ENCODE results near the gene RBFOX1.

RBFOX1 gene

DNA sequence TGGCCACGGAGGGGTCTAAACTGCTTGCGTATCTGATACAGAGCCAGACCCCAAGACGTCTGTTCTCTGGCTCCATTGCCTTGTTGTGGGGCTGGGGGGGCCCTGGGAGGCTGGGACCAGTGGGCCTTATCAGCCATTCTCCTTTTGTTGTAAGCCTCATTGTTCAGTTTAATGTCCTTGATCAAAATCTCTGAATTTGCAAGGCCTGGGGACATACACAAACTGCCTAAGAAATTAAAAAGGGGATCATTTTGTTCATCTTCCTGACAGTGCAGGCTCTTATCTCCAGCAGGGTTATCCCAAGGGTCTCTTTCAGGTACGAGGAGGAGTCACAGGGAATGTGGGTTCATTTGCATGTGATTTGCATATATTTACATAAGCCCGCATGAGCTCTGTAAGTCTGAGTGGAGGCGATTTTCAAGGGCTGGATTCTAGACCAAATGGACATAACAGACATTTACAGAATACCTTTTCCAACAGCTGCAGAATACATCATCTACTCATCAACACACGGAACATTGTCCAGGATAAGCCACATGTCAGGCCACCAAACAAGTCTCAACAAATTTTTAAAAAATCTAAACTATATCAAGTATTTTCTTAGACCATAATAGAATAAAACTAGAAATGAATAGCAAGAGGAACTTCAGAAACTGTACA, 269.8 kb downstream of the RBFOX1 start:
- no peak for DNase-seq (ENCODE audit: low read depth)

- DNase-seq (ENCODE audit: low read depth) = no peak
Observed at GRCh38 chr16:7605812-7606211, 273.2 kb downstream of the RBFOX1 start.

- no peak for DNase-seq (ENCODE audit: low read depth)
Observed at GRCh38 chr16:7612671-7613070, 280.0 kb downstream of the RBFOX1 start.

DNA sequence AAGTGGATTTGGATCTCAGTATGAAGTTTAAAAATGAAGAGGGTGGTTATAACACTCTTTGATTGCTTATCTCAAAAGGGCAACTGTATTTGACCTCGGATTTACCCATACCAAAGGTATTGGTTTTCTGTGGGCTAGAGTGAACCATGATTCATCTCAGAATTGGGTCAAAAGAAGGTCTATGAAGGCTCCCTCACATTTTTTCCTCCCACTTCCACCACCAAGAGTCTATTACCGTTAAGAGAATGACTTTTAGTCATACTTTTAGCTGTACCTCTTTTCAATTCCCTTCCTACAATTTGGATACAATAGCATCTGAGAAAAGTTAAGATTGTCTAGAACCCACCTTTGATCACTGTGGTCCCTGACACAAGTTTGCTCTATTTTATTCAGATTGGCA, 280.9 kb downstream of the RBFOX1 start:
- no peak for DNase-seq (ENCODE audit: low read depth)

GRCh38 chr16:7614021-7614795, 281.6 kb downstream of the RBFOX1 start:
- no peak for DNase-seq (ENCODE audit: low read depth)

DNA sequence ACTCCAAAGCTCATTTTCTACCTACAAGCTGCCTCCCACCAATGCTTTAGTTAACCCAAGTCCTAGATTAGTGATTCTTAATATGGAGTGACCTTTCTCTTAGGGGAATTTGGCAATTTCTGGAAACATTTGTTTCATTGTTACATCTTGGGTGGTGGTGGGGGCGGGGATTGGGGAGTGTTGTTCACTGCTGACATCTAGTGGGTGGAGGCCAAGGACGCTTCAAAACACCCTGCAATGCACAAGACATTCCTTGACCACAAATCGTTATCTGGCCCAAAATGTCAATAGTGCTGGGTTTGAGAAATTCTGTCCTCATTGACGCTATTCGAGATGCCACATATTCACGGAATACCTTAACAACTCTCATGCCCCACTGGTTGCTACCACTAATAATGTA, 282.9 kb downstream of the RBFOX1 start:
- DNase-seq (ENCODE audit: low read depth) = no peak

- no peak for DNase-seq (ENCODE audit: low read depth)
Observed at GRCh38 chr16:7624871-7625766, 292.5 kb downstream of the RBFOX1 start.

- DNase-seq (ENCODE audit: low read depth) = no peak
Observed at GRCh38 chr16:7628981-7629380, 296.3 kb downstream of the RBFOX1 start.

GRCh38 chr16:7629571-7629970, 296.9 kb downstream of the RBFOX1 start:
- no peak for DNase-seq (ENCODE audit: low read depth)

DNA sequence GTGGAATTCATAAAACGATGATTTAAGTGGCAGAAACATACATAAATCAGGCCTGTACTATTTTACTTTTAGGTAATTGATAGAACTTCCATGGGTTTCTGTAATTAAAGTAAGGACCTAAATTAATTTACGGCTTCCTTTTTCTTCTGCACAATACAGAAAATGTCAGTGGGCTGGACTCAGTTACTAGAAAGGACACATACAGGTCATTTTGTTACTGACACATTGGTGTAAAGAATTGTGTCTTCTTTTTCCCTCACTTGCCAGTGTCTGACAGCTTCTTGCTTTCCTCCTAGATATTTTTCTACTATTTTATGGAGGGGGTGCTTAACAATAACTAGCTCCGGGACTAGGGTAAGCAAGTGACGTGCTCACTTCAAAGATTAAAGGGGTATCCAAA, 304.8 kb downstream of the RBFOX1 start:
- DNase-seq (ENCODE audit: low read depth) = no peak

DNA sequence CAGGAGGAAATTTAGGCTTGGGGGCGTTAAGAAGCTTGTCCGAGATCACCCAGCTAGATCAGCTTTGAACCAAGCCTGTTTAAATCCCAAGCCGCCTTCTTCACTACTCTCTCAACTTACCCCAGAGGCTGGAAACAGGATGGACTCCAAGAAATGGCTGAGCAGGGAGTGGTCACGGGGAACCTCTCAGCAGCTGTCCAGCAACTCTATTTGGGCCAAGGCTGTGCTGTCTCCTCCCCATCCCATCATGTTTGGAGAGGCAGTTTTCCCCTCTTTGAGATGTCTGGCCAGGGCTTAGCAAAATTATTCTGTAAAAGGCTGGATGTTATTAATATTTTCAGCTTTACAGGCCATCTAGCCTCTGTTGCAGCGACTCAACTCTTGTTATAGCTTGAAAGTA, 305.7 kb downstream of the RBFOX1 start:
- DNase-seq (ENCODE audit: low read depth) = no peak

DNA sequence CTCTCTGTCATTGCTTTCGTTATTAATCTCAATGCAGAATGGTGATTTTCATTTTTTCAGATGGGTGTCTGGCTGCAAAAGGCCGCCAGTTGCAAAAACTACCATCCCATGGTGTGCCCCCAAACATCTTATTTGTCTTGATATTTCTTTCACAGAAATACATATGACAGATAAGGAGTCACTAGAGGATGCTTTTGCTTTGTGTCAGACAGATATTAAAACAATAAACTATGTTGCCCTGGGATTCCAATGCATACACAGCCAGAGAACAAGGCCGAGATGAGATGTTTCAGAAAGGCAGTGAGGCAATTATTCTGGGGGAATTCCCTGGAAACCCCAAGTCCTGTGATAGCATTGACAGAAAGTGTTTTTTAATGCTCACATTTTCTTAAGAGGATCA, 307.7 kb downstream of the RBFOX1 start:
- no peak for DNase-seq (ENCODE audit: low read depth)

GRCh38 chr16:7644176-7644575, 311.5 kb downstream of the RBFOX1 start:
- no peak for DNase-seq (ENCODE audit: low read depth)

GRCh38 chr16:7644811-7645210, 312.2 kb downstream of the RBFOX1 start:
- DNase-seq (ENCODE audit: low read depth) = no peak

DNA sequence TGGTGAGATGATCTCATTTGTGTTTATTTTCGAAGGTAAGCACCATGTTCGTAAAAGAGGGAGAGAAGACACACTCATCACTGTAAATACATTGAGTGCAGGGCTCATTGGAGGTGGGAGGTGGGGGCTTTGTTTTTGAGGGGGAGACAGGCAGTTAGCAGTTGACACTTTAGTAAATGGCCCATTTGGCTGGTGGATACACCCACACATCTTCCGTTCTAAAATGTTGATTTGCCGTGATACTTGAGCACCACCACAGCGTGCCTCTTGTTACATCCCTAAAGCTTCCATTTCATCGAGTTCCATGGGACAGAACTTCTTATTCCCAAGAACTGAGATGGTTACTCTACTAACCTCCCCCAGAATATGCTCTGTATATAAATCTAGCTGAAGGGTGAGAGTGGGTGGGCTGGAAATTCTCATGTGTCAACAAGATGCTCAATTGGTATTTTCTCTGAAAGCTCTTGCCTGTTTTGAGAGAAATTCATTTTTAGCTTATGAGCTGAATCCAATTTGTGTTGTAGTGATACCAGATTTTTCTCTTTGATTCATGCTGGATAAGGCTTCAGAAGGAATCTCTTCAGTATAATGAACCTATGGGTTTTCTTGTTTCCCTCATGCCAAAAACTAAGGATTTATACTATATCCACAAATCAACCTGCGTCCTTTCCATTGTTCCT, 314.3 kb downstream of the RBFOX1 start:
- DNase-seq (ENCODE audit: low read depth) = no peak

DNA sequence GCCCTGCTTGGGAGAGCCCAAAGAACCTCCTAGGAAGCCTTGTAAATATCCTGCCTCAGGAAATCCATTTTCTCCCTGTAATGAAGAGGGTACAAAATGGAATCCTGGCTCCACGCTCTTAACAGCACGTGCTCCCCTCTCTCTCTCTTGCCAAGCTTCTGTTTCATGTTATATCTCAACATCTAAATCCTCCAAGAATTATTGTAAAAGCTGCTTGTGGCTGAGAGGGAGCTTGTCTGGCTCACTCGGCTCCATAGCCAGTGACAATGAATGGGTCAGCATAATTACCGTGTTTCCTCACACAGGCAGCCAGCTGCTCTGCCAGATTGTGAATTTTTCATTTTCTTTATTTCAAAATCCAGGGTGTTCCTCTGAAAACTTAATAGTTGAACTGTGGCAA, 317.8 kb downstream of the RBFOX1 start:
- no peak for DNase-seq (ENCODE audit: low read depth)

GRCh38 chr16:7651803-7652570, 319.3 kb downstream of the RBFOX1 start:
- no peak for DNase-seq (ENCODE audit: low read depth)

- no peak for DNase-seq (ENCODE audit: low read depth)
Observed at GRCh38 chr16:7653746-7654461, 321.3 kb downstream of the RBFOX1 start.

- DNase-seq (ENCODE audit: low read depth) = no peak
Observed at GRCh38 chr16:7675628-7676027, 343.0 kb downstream of the RBFOX1 start.

DNA sequence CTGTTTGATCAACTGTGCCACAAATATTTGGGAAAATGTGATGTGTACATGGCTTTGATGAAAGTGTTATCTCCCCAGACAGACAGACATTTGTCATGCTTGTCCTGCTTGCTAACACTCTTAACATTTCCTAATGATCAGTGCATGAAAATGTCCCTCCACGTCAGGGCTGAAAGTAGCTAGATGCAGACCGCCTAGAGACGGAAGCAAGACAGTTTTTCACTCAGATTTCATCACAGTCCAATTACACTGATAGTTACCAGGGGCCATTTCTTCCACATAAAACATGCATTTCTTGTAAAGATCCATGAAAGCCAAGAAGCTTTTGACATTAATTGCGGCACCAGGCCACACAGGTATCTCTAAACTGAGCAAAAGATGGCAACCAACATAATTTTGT, 347.7 kb downstream of the RBFOX1 start:
- DNase-seq (ENCODE audit: low read depth) = no peak

GRCh38 chr16:7688811-7689210, 356.2 kb downstream of the RBFOX1 start:
- no peak for DNase-seq (ENCODE audit: low read depth)

All from stimulated activated CD8-positive, alpha-beta memory T cell treated with anti-CD3 and anti-CD28 coated beads, Interleukin-12 subunit alpha, Interleukin-12 subunit beta, amount 100 ng/mL, for 1 hour (primary cell).